A673 (cell line): Measurements from ENCODE around the gene PACS2. TPM values are rescaled to one million over a fixed set of nuclear protein-coding genes. Genes with fewer than 3 reads are reported as not detected.

Source experiments
- BruUV-seq: library from RNA; stranded (reverse); fragments of 400-500 nt; replicated peaks from 2 replicates; lab custom pipeline; 2021; lab: Mats Ljungman, UMichigan
- CTCF ChIA-PET: fragments of 300-600 bp; sonication (Branson Sonifier 250); formaldehyde crosslinking; loops from one replicate; lab custom pipeline; 2022; ENCODE audit warnings: antibody characterized with exemption; lab: Charles Lee
- POLR2A ChIA-PET: fragments of 300-600 bp; sonication (Branson Sonifier 250); formaldehyde crosslinking; loops from one replicate; lab custom pipeline; 2022; ENCODE audit warnings: antibody characterized with exemption; ENCODE audit not compliant: low non-redundant PET; lab: Charles Lee
- DNase-seq: peaks from one replicate; pipeline ENCODE4 v3.0.0-alpha.2; 2015; ENCODE audit warnings: low spot score
- H3K27ac ChIP-seq: fragments of 200-600 bp; sonication (generic); 2 replicates; pipeline ENCODE4 v1.5.1; 2016; ENCODE audit warnings: mixed run types, low read depth, mild to moderate bottlenecking, mixed read lengths, antibody characterized with exemption, low read length; ENCODE audit not compliant: poor library complexity, severe bottlenecking
- H3K27me3 ChIP-seq: fragments of 200-600 bp; sonication (generic); replicated peaks from 2 replicates; pipeline ENCODE4 v1.6.1; 2017; ENCODE audit warnings: mixed run types, low read depth, mild to moderate bottlenecking, mixed read lengths, antibody characterized with exemption, low read length; ENCODE audit not compliant: insufficient read depth, poor library complexity
- H3K36me3 ChIP-seq: fragments of 200-600 bp; sonication (generic); 2 replicates; pipeline ENCODE4 v1.6.1; 2016; ENCODE audit warnings: mixed run types, mild to moderate bottlenecking, mixed read lengths, antibody characterized with exemption, low read length; ENCODE audit not compliant: insufficient read depth, poor library complexity, severe bottlenecking
- H3K4me1 ChIP-seq: fragments of 200-600 bp; sonication (generic); 2 replicates; pipeline ENCODE4 v1.6.1; 2017; ENCODE audit warnings: mixed run types, mild to moderate bottlenecking, mixed read lengths, antibody characterized with exemption, low read length; ENCODE audit not compliant: insufficient read depth, poor library complexity, severe bottlenecking
- H3K4me3 ChIP-seq: fragments of 200-600 bp; sonication (generic); 2 replicates; pipeline ENCODE4 v1.5.1; 2016; ENCODE audit warnings: low read depth, mixed run types, mild to moderate bottlenecking, mixed read lengths, low read length; ENCODE audit not compliant: poor library complexity, severe bottlenecking
- H3K9me3 ChIP-seq: fragments of 200-600 bp; sonication (generic); 2 replicates; pipeline ENCODE4 v1.6.1; 2016; ENCODE audit warnings: mixed run types, low read depth, mild to moderate bottlenecking, mixed read lengths, antibody characterized with exemption, low read length; ENCODE audit not compliant: poor library complexity, severe bottlenecking
- EZH2 ChIP-seq: fragments of 200-600 bp; sonication (generic); IDR thresholded peaks from 2 replicates; pipeline ENCODE4 v1.6.1; 2017; ENCODE audit warnings: borderline replicate concordance, low read depth, mild to moderate bottlenecking, mixed read lengths, antibody characterized with exemption, low read length; ENCODE audit not compliant: poor library complexity, severe bottlenecking
- intact Hi-C: fragments of 100-400 bp; cut with micrococcal nuclease; formaldehyde crosslinking; loops from one replicate; pipeline ENCODE4 v1.10.0; 2022; ENCODE audit not compliant: unreplicated experiment
- total RNA-seq: library from RNA; stranded (reverse); gene quantifications from 2 replicates; pipeline ENCODE4 v1.2.3, GENCODE V29; 2021
- TF ChIP-seq, protein P1 (sequence below): fragments of 300-800, 200-600 bp; sonication (generic); conservative IDR thresholded peaks from 2 replicates; pipeline ENCODE4 v1.5.1; 2017; ENCODE audit warnings: low read depth, mild to moderate bottlenecking, antibody characterized with exemption, low read length, moderate library complexity, mixed read lengths

The PACS2 gene
- total RNA-seq, 1 experiment from 2014 or later, result 52.5 TPM

DNA sequence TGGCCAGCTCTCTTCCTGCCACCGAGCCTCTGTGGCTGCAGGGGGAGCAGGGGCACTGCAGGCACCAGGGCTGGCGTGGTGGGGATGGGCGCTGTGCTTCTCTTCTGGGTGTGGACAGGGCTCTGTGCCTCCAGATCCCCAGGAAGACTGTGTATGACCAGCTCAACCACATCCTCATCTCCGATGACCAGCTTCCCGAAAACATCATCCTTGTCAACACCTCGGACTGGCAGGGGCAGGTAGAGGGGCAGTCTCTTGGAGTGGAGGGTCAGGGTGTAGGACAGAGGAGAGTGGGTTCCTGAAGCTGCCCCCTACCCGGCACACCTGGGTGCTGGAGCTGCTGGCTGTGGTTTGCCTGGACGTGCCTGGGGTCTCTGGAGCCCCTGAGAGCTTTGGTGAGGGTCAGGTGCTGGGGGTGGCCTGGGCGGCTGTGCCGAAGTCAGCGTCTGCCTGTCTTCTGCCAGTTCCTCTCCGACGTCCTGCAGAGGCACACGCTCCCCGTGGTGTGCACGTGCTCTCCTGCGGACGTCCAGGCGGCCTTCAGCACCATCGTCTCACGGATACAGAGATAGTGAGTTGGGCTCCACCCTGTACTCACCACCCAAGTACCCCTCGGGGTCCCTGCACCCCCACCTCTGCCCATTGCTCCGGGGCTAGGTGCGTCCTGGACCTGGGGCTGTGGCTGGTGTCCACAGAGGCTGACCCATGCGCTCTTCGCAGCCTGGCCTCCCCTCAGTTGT, 68.0 kb downstream of the PACS2 start:
- Histone ChIP-seq H3K9me3 (no peaks in the 10 kb centered on the region), H3K27me3 (no peaks in the 10 kb centered on the region), H3K27ac (no peak overlapping the region), H3K4me3 (no peak overlapping the region), H3K36me3 (no peaks in the 10 kb centered on the region), H3K4me1 (no peaks in the 10 kb centered on the region)
- TF ChIP-seq, protein P1, sequence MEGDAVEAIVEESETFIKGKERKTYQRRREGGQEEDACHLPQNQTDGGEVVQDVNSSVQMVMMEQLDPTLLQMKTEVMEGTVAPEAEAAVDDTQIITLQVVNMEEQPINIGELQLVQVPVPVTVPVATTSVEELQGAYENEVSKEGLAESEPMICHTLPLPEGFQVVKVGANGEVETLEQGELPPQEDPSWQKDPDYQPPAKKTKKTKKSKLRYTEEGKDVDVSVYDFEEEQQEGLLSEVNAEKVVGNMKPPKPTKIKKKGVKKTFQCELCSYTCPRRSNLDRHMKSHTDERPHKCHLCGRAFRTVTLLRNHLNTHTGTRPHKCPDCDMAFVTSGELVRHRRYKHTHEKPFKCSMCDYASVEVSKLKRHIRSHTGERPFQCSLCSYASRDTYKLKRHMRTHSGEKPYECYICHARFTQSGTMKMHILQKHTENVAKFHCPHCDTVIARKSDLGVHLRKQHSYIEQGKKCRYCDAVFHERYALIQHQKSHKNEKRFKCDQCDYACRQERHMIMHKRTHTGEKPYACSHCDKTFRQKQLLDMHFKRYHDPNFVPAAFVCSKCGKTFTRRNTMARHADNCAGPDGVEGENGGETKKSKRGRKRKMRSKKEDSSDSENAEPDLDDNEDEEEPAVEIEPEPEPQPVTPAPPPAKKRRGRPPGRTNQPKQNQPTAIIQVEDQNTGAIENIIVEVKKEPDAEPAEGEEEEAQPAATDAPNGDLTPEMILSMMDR, result no peak
- TF ChIP-seq EZH2, result no peak
- no peak for DNase-seq
- intact Hi-C loops, result no loop called here
- CTCF ChIA-PET, result no interaction called here
- no TSS peak for BruUV-seq
- POLR2A ChIA-PET, result no interaction called here

DNA sequence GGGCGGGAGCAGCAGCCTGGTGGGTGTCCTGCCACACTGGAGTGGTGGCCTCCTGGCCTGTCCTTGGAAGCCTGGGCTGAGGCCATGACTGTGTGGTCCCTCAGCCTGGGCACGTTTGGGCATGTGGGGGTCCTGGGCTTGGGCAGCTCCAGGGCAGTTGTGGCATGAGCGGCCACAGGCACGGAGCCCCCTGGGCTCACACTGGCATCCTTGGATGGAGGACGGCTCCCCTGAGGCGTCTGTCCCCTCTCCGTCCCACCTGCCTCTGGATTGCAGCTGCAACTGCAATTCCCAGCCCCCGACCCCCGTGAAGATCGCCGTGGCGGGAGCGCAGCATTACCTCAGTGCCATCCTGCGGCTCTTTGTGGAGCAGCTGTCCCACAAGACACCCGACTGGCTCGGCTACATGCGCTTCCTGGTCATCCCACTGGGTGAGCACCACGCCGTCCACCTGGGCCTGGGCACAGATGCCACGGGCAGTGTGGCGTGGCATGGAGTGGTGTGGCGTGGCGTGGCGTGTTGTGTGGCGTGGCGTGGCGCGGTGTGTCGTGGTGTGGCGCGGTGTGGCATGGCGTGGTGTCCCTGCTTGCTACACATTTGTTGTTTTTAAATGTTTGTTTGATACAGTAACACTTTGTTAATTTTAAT, 68.7 kb downstream of the PACS2 start:
- no TSS peak for BruUV-seq
- Histone ChIP-seq H3K27ac (no peak overlapping the region), H3K9me3 (no peaks in the 10 kb centered on the region), H3K4me1 (no peaks in the 10 kb centered on the region), H3K36me3 (no peaks in the 10 kb centered on the region), H3K4me3 (no peak overlapping the region), H3K27me3 (no peaks in the 10 kb centered on the region)
- CTCF ChIA-PET, result no interaction called here
- DNase-seq, result no peak
- POLR2A ChIA-PET, result no interaction called here
- TF ChIP-seq EZH2, result no peak
- TF ChIP-seq, protein P1, result no peak
- intact Hi-C loops, result no loop called here

DNA sequence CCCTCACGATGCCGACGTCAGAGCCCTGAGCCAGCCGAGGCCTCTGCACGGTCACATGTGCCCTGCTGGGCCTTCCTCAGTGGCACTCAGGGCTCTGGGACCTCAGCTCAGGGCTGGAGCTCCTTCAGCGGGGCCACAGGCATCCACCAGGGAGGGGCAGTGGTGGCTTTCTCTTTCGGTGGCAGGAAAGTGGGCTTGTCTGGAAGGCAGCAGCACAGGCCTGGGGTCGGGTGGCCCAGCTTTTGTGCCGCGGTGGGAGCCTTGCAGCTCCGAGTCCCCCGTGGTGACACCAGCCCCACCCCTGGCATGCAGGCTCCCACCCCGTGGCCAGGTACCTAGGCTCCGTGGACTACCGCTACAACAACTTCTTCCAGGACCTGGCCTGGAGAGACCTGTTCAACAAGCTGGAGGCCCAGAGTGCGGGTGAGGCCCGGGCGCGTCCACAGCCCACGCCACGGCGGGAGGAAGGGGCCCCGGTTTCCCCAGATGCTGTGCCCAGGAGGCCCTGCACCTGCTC, 69.6 kb downstream of the PACS2 start:
- Histone ChIP-seq H3K27me3 (no peaks in the 10 kb centered on the region), H3K4me1 (no peaks in the 10 kb centered on the region), H3K4me3 (no peak overlapping the region), H3K27ac (no peak overlapping the region), H3K9me3 (no peaks in the 10 kb centered on the region), H3K36me3 (no peaks in the 10 kb centered on the region)
- intact Hi-C loops, result no loop called here
- TF ChIP-seq, protein P1, result no peak
- no peak for TF ChIP-seq EZH2
- BruUV-seq, result no TSS peak
- ChIA-PET CTCF (no interaction called here), POLR2A (no interaction called here)
- no peak for DNase-seq
